PFSK-1 (cell line): ENCODE results near the gene CAVIN4.

ENCODE experiments used
- POLR2AphosphoS5 ChIP-seq: IDR thresholded peaks from 2 replicates; pipeline ENCODE4 v1.6.1; 2012; ENCODE audit warnings: low read depth, mild to moderate bottlenecking, control low read depth, low read length, moderate library complexity
- REST ChIP-seq, 2 experiments: IDR thresholded peaks; 2 replicates each; pipeline versions ENCODE4 v1.6.1 to v1.8.0; 2011 to 2012; ENCODE audit warnings: low read depth in 2 of 2, low read length in 2 of 2, control low read depth in 1 of 2, inconsistent platforms in 1 of 2, mild to moderate bottlenecking in 1 of 2, moderate library complexity in 1 of 2; ENCODE audit not compliant: insufficient read depth in 1 of 2
- SIN3A ChIP-seq: IDR thresholded peaks from 2 replicates; pipeline ENCODE4 v1.6.1; 2012; ENCODE audit warnings: mild to moderate bottlenecking, low read length, moderate library complexity, borderline replicate concordance; ENCODE audit not compliant: insufficient read depth

- no peak for TF ChIP-seq POLR2AphosphoS5
- TF ChIP-seq REST (IDR thresholded peaks at IDR 0.05; ENCODE audit: insufficient read depth in 1 of 2, low read depth in 2 of 2, low read length in 2 of 2) = no peak
- no peak for TF ChIP-seq SIN3A
Measured at GRCh38 chr9:100601216-100601615, 23.3 kb downstream of the CAVIN4 start.
